HL-60 (cell line): Measurements from ENCODE around the gene OR2S2.

ENCODE experiments used
- DNase-seq, 2 experiments: peaks; one replicate each; pipeline ENCODE4 v3.0.0-alpha.2; 2010 to 2020; ENCODE audit warnings: low read depth in 1 of 2, low spot score in 1 of 2
- H3K27ac ChIP-seq: fragments of 250-450 bp; sonication (Bioruptor Pico); replicated peaks from 2 replicates; pipeline ENCODE4 v1.5.1; 2020; ENCODE audit warnings: mild to moderate bottlenecking, moderate library complexity
- H3K27me3 ChIP-seq: fragments of 250-450 bp; sonication (Bioruptor Pico); 2 replicates; pipeline ENCODE4 v1.5.1; 2021; ENCODE audit warnings: mild to moderate bottlenecking, moderate library complexity; ENCODE audit not compliant: insufficient read depth, poor library complexity, severe bottlenecking
- H3K4me3 ChIP-seq: replicated peaks from 2 replicates; pipeline ENCODE4 v1.5.1; 2011; ENCODE audit warnings: mild to moderate bottlenecking, control low read depth, low read length; ENCODE audit not compliant: insufficient read depth
- CTCF ChIP-seq: IDR thresholded peaks from one replicate; pipeline ENCODE4 v1.5.1; 2011; ENCODE audit warnings: low read length, control low read depth, inconsistent platforms; ENCODE audit not compliant: insufficient read depth
- GABPA ChIP-seq: IDR thresholded peaks from 2 replicates; pipeline ENCODE4 v1.6.1; 2012; ENCODE audit warnings: low read depth
- POLR2AphosphoS5 ChIP-seq: IDR thresholded peaks from 2 replicates; pipeline ENCODE4 v1.6.1; 2012; ENCODE audit warnings: low read depth
- REST ChIP-seq: IDR thresholded peaks from 2 replicates; pipeline ENCODE4 v1.6.1; 2012; ENCODE audit warnings: low read depth; ENCODE audit not compliant: insufficient replicate concordance
- SPI1 ChIP-seq: IDR thresholded peaks from 2 replicates; pipeline ENCODE4 v1.6.1; 2012; ENCODE audit warnings: low read depth, mild to moderate bottlenecking, borderline replicate concordance

Gene OR2S2

GRCh38 chr9:35923927-35924763 lies 33.8 kb downstream of the OR2S2 start:
- Histone ChIP-seq H3K4me3 (no peak overlapping the region), H3K27ac (no peak overlapping the region), H3K27me3 (no peaks in the 10 kb centered on the region)
- no peak for DNase-seq
- TF ChIP-seq POLR2AphosphoS5 (no peak), SPI1 (no peak), GABPA (no peak), CTCF (no peak), REST (no peak)

GRCh38 chr9:35923598-35923926 lies 34.4 kb downstream of the OR2S2 start:
- TF ChIP-seq CTCF = no peak
- no peak for TF ChIP-seq REST
- no peak for TF ChIP-seq SPI1
- TF ChIP-seq POLR2AphosphoS5 = no peak
- TF ChIP-seq GABPA = no peak
- no peak for DNase-seq
- no peak overlapping the region for H3K27ac ChIP-seq
- H3K27me3 ChIP-seq = no peaks in the 10 kb centered on the region
- no peak overlapping the region for H3K4me3 ChIP-seq

- TF ChIP-seq REST (no peak), SPI1 (peak; percentile 68; the same call in 1 of the 2 replicates), POLR2AphosphoS5 (no peak), CTCF (no peak), GABPA (no peak)
- no peak overlapping the region; the same call in 1 of the 2 replicates for H3K27ac ChIP-seq
- no peaks in the 10 kb centered on the region for H3K27me3 ChIP-seq
- no peak overlapping the region for H3K4me3 ChIP-seq
- peak in 1 of 2 experiments; percentile 24 for DNase-seq
Measured at GRCh38 chr9:35920051-35920620, 37.8 kb downstream of the OR2S2 start.
